ENCODE results near the gene METTL16.

GRCh38 chr17:2456475-2456874 lies 55.2 kb downstream of the METTL16 start:
- TF ChIP-seq CTCF (conservative IDR thresholded peaks at IDR 0.05) (no peak), ZFX (IDR thresholded peaks at IDR 0.05) (no peak)

Measured in C4-2B (cell line).